ENCODE measurements around the gene C15orf61. TPM values are rescaled to one million over a fixed set of nuclear protein-coding genes. Genes with fewer than 3 reads are reported as not detected.

C15orf61 gene
- polyA plus RNA-seq, 1 donor from 2014 or later, result 20.6 TPM

DNA sequence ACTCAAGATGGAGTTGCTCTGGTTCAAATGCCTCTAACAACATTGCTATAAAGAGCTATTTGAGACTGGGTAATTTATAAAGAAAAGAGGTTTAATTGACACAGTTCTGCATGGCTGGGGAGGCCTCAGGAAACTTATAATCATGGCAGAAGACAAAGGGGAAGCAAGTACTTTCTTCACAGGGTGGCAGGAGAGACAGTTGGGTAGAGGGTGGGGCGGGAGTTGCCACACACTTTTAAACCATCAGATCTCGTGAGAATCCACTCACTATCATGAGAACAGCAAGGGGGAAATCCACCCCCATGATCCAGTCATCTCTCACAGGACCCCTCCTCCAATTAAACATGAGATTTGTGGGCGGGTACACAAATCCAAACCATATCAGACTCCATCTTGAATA, 52.3 kb downstream of the C15orf61 start:
- Histone ChIP-seq H3K4me2 (ENCODE audit: low read length) (no peak overlapping the region), H4K20me1 (ENCODE audit: insufficient read depth) (no peaks in the 10 kb centered on the region), H3K79me2 (replicated peaks; ENCODE audit: insufficient read depth, low read length) (no peaks in the 10 kb centered on the region), H3K36me3 (ENCODE audit: insufficient read depth, low read length) (no peaks in the 10 kb centered on the region), H3K9me2 (ENCODE audit: insufficient read depth, low read length) (no peaks in the 10 kb centered on the region), H2AFZ (ENCODE audit: low read depth, low read length) (no peak overlapping the region), H3K4me3 (ENCODE audit: low read length) (no peak overlapping the region), H3F3A (ENCODE audit: insufficient read depth, low read length, poor library complexity, severe bottlenecking) (no peaks in the 10 kb centered on the region), H3K27me3 (ENCODE audit: insufficient read depth, low read depth, low read length) (no peaks in the 10 kb centered on the region), H3K9me3 (ENCODE audit: low read length) (no peaks in the 10 kb centered on the region), H3K9ac (ENCODE audit: low read length) (no peak overlapping the region), H3K27ac (ENCODE audit: low read length) (no peak overlapping the region)
- TF ChIP-seq, protein P1, sequence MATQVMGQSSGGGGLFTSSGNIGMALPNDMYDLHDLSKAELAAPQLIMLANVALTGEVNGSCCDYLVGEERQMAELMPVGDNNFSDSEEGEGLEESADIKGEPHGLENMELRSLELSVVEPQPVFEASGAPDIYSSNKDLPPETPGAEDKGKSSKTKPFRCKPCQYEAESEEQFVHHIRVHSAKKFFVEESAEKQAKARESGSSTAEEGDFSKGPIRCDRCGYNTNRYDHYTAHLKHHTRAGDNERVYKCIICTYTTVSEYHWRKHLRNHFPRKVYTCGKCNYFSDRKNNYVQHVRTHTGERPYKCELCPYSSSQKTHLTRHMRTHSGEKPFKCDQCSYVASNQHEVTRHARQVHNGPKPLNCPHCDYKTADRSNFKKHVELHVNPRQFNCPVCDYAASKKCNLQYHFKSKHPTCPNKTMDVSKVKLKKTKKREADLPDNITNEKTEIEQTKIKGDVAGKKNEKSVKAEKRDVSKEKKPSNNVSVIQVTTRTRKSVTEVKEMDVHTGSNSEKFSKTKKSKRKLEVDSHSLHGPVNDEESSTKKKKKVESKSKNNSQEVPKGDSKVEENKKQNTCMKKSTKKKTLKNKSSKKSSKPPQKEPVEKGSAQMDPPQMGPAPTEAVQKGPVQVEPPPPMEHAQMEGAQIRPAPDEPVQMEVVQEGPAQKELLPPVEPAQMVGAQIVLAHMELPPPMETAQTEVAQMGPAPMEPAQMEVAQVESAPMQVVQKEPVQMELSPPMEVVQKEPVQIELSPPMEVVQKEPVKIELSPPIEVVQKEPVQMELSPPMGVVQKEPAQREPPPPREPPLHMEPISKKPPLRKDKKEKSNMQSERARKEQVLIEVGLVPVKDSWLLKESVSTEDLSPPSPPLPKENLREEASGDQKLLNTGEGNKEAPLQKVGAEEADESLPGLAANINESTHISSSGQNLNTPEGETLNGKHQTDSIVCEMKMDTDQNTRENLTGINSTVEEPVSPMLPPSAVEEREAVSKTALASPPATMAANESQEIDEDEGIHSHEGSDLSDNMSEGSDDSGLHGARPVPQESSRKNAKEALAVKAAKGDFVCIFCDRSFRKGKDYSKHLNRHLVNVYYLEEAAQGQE (IDR thresholded peaks at IDR 0.05; ENCODE audit: borderline replicate concordance), result no peak
- TF ChIP-seq POLR2AphosphoS5 (IDR thresholded peaks at IDR 0.05) (no peak), TAF1 (IDR thresholded peaks at IDR 0.05; ENCODE audit: low read depth) (no peak), RAD21 (conservative IDR thresholded peaks at IDR 0.05) (no peak), EZH2 (IDR thresholded peaks at IDR 0.05; ENCODE audit: borderline replicate concordance, insufficient read depth, low read length, poor library complexity, severe bottlenecking) (no peak), MXI1 (conservative IDR thresholded peaks at IDR 0.05; ENCODE audit: poor library complexity, severe bottlenecking) (no peak), EP300 (conservative IDR thresholded peaks at IDR 0.05; ENCODE audit: poor library complexity, severe bottlenecking) (no peak), SMC3 (conservative IDR thresholded peaks at IDR 0.05; ENCODE audit: poor library complexity) (no peak)
- TF ChIP-seq, protein P2, sequence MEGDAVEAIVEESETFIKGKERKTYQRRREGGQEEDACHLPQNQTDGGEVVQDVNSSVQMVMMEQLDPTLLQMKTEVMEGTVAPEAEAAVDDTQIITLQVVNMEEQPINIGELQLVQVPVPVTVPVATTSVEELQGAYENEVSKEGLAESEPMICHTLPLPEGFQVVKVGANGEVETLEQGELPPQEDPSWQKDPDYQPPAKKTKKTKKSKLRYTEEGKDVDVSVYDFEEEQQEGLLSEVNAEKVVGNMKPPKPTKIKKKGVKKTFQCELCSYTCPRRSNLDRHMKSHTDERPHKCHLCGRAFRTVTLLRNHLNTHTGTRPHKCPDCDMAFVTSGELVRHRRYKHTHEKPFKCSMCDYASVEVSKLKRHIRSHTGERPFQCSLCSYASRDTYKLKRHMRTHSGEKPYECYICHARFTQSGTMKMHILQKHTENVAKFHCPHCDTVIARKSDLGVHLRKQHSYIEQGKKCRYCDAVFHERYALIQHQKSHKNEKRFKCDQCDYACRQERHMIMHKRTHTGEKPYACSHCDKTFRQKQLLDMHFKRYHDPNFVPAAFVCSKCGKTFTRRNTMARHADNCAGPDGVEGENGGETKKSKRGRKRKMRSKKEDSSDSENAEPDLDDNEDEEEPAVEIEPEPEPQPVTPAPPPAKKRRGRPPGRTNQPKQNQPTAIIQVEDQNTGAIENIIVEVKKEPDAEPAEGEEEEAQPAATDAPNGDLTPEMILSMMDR (IDR thresholded peaks at IDR 0.05; ENCODE audit: poor library complexity, severe bottlenecking), result no peak

DNA sequence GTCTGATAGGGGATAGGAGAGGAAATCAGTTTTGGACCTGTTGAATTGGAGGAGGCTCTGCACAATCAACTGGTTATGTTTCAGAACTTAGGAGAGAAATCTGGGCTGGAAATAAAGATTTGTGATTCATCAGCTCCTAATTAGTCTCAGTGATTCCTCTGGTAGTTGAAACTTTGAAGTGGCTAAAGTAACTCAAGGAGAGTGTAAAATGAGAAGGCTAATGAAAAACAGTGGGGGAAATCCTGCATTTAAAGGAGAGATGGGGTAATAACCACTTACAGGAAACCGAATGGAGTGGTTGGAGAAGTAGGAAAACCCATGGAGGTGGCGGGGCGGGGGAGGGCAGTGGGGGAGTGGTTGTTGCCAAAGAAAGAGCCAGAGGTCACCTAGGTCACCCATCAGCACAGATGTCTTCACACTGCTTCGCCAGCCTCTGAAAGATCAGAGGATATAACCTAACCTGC, 54.1 kb downstream of the C15orf61 start:
- Histone ChIP-seq H3K9ac (ENCODE audit: low read length) (no peak overlapping the region), H3K79me2 (replicated peaks; ENCODE audit: insufficient read depth, low read length) (no peaks in the 10 kb centered on the region), H3K36me3 (ENCODE audit: insufficient read depth, low read length) (no peaks in the 10 kb centered on the region), H3K4me2 (ENCODE audit: low read length) (no peak overlapping the region), H3K27me3 (ENCODE audit: insufficient read depth, low read depth, low read length) (no peaks in the 10 kb centered on the region), H3K27ac (ENCODE audit: low read length) (no peak overlapping the region), H3K9me3 (ENCODE audit: low read length) (no peaks in the 10 kb centered on the region), H2AFZ (ENCODE audit: low read depth, low read length) (no peak overlapping the region), H3K4me3 (ENCODE audit: low read length) (no peak overlapping the region), H3K9me2 (ENCODE audit: insufficient read depth, low read length) (no peaks in the 10 kb centered on the region), H4K20me1 (ENCODE audit: insufficient read depth) (no peaks in the 10 kb centered on the region), H3F3A (ENCODE audit: insufficient read depth, low read length, poor library complexity, severe bottlenecking) (no peaks in the 10 kb centered on the region)
- no peak for TF ChIP-seq RAD21 (conservative IDR thresholded peaks at IDR 0.05)
- TF ChIP-seq, protein P2 (IDR thresholded peaks at IDR 0.05; ENCODE audit: poor library complexity, severe bottlenecking), result no peak
- TF ChIP-seq SMC3 (conservative IDR thresholded peaks at IDR 0.05; ENCODE audit: poor library complexity), result no peak
- no peak for TF ChIP-seq POLR2AphosphoS5 (IDR thresholded peaks at IDR 0.05)
- TF ChIP-seq EP300 (conservative IDR thresholded peaks at IDR 0.05; ENCODE audit: poor library complexity, severe bottlenecking), result no peak
- TF ChIP-seq TAF1 (IDR thresholded peaks at IDR 0.05; ENCODE audit: low read depth), result no peak
- no peak for TF ChIP-seq MXI1 (conservative IDR thresholded peaks at IDR 0.05; ENCODE audit: poor library complexity, severe bottlenecking)
- no peak for TF ChIP-seq EZH2 (IDR thresholded peaks at IDR 0.05; ENCODE audit: borderline replicate concordance, insufficient read depth, low read length, poor library complexity, severe bottlenecking)
- TF ChIP-seq, protein P1 (IDR thresholded peaks at IDR 0.05; ENCODE audit: borderline replicate concordance), result no peak

Measured in neural cell (in vitro differentiated cells).